ENCODE measurements around the gene MAN2C1.

DNA sequence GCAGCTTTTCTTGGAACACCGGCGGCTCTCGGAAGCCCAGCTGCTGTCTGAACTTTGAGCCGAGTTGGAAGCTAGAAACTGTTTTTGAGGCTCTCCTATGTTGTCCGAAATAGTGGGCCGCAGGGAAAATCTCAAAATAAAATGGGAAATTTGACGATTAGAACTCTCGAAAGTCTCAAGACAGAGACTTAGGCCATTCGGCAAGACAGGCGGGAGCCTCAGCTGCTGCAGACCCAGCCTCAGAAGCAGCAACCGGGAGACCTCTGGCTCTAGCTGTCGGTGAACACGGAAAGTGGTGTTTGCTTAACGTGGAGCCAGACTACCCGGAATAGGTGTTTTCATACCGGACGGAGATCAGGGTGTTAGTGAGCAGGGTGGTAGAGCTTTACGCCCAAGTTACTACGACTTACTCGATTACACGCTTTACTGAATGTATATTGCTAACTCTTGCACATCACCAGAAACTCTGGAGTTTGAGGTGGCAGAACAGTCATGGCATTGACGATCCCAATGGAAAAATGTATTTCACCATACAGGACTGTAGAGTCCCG is 357 bp upstream of the MAN2C1 start:
- TF ChIP-seq CTCF (conservative IDR thresholded peaks at IDR 0.05) (no peak), ZFX (IDR thresholded peaks at IDR 0.05) (no peak)

All from C4-2B (cell line).